ENCODE data around the gene TANK. TPM values are rescaled to one million over a fixed set of nuclear protein-coding genes. Genes with fewer than 3 reads are reported as not detected.

The TANK gene
- total and polyA plus RNA-seq, 2 of the 8 experiments (the other 6 are each of a cell fraction or from before 2014, with no cell fraction given) = 7.0 to 26.1 TPM

DNA sequence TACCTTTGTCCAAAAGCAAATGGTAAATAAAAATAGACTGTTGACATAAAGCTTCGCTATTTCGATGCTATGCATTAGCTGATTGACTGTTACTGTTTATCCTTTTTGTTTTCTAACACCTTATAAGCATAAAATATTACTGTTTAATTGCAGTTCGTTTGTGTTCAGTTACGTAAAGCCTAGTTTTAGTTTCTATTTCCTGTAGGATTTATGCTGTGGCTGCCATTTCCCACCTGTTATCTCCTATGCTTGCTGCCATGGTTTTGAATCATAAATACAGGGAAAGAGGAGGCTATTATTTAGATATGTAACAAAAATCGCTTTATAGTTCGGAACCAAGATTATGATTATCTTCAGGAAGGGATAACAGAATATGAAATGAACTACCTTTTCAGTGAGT, 3.9 kb downstream of the TANK start:
- Histone ChIP-seq H2BK12ac (ENCODE audit: low read depth, low read length) (no peak overlapping the region), H3K4me3 (ENCODE audit: extremely low read depth in 1 of 4, insufficient read depth in 2 of 4, low read depth in 3 of 4, low read length in 4 of 4) (no peak overlapping the region), H3K4me2 (ENCODE audit: insufficient read depth in 1 of 2, low read depth in 2 of 2, low read length in 2 of 2) (no peak overlapping the region), H2BK120ac (replicated peaks; ENCODE audit: low read depth, low read length) (no peak overlapping the region), H4K5ac (ENCODE audit: insufficient read length, low read depth, low read length) (no peak overlapping the region), H3K56ac (replicated peaks; ENCODE audit: insufficient read length, low read depth, low read length) (no peak overlapping the region), H2AFZ (ENCODE audit: low read length) (no peak overlapping the region), H4K20me1 (replicated peaks in 1 of 2; ENCODE audit: control insufficient read depth in 1 of 2, insufficient read depth in 2 of 2, low read length in 2 of 2) (no peaks in the 10 kb centered on the region), H3K23ac (ENCODE audit: insufficient read length) (no peak overlapping the region), H3K36me3 (ENCODE audit: control insufficient read depth in 2 of 4, insufficient read depth in 4 of 4, low read length in 3 of 4) (peaks cover 0 to 3% (median 1%) of the 10 kb centered on the region in 4 experiments; a peak in 5 of 8 replicates), H3K27me3 (replicated peaks in 1 of 4; ENCODE audit: control insufficient read depth in 3 of 4, extremely low read depth in 1 of 4, insufficient read depth in 3 of 4, low read length in 3 of 4) (no peaks in the 10 kb centered on the region), H2BK20ac (ENCODE audit: low read length) (no peak overlapping the region), H2AK5ac (ENCODE audit: low read depth, low read length) (no peak overlapping the region), H3K4me1 (replicated peaks in 1 of 4; ENCODE audit: control insufficient read depth in 3 of 4, insufficient read depth in 4 of 4, low read length in 3 of 4) (no peaks in the 10 kb centered on the region; a peak in 1 of 7 replicates), H4K8ac (ENCODE audit: extremely low read depth, insufficient read depth, low read length) (no peak overlapping the region), H4K91ac (replicated peaks; ENCODE audit: insufficient read length, low read length) (no peak overlapping the region), H3K23me2 (ENCODE audit: low read depth, low read length) (peaks cover 7% of the 10 kb centered on the region; the same call in 1 of the 2 replicates), H2BK5ac (ENCODE audit: low read depth, low read length) (no peak overlapping the region), H3K14ac (ENCODE audit: insufficient read length) (no peak overlapping the region), H3K18ac (ENCODE audit: extremely low read depth, low read length) (no peak overlapping the region), H3K27ac (ENCODE audit: low read depth, low read length) (no peak overlapping the region), H2BK15ac (ENCODE audit: low read length) (no peak overlapping the region), H3K79me2 (ENCODE audit: control insufficient read depth in 1 of 2, insufficient read depth in 2 of 2, low read length in 2 of 2) (peaks cover 0 to 23% of the 10 kb centered on the region in 2 experiments; a peak in 2 of 4 replicates), H3K79me1 (ENCODE audit: low read depth, low read length) (no peaks in the 10 kb centered on the region; the same call in 1 of the 2 replicates), H3K4ac (replicated peaks; ENCODE audit: insufficient read length, low read depth, low read length) (no peak overlapping the region), H3K9ac (replicated peaks in 1 of 4; ENCODE audit: extremely low read depth in 1 of 4, low read depth in 3 of 4, low read length in 3 of 4) (no peak overlapping the region), H3K9me3 (ENCODE audit: insufficient read depth in 2 of 2, low read depth in 1 of 2, low read length in 1 of 2) (no peaks in the 10 kb centered on the region)
- DNase-seq (ENCODE audit: low read depth in 1 of 2, low spot score in 2 of 2) (no peak), FAIRE-seq (no peak)
- TF ChIP-seq NANOG (IDR thresholded peaks at IDR 0.05; ENCODE audit: insufficient read depth, low read depth, low read length, poor library complexity, severe bottlenecking) (no peak), HDAC6 (IDR thresholded peaks at IDR 0.05; ENCODE audit: low read depth, low read length) (no peak), KDM5A (IDR thresholded peaks at IDR 0.05; ENCODE audit: low read length) (no peak), HDAC2 (IDR thresholded peaks at IDR 0.05; ENCODE audit: borderline replicate concordance in 1 of 2, low read depth in 2 of 2, low read length in 2 of 2) (no peak), POLR2A (IDR thresholded peaks at IDR 0.05; ENCODE audit: control extremely low read depth in 1 of 2, low read depth in 2 of 2, low read length in 2 of 2) (no peak), BACH1 (IDR thresholded peaks at IDR 0.05; ENCODE audit: low read length) (no peak), CTBP2 (IDR thresholded peaks at IDR 0.05; ENCODE audit: borderline replicate concordance, insufficient read depth, insufficient read length, low read length) (no peak)
- TF ChIP-seq, protein P1, sequence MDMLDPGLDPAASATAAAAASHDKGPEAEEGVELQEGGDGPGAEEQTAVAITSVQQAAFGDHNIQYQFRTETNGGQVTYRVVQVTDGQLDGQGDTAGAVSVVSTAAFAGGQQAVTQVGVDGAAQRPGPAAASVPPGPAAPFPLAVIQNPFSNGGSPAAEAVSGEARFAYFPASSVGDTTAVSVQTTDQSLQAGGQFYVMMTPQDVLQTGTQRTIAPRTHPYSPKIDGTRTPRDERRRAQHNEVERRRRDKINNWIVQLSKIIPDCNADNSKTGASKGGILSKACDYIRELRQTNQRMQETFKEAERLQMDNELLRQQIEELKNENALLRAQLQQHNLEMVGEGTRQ (IDR thresholded peaks at IDR 0.05; ENCODE audit: low read length) = no peak
- ChIA-PET CTCF (ENCODE audit: partially characterized antibody) (no interaction called here), POLR2A (ENCODE audit: partially characterized antibody) (no interaction called here)
- WGBS, 2 experiments (ENCODE audit: extremely low coverage in 1 of 2, insufficient coverage in 1 of 2, insufficient read length in 1 of 2, insufficient replicate concordance in 2 of 2, low coverage in 1 of 2, low lambda C conversion rate in 2 of 2, missing lambda C conversion rate in 1 of 2) = 88% methylated on average over 6 of the region's 6 CpGs; no CpG with 5 or more reads in 1 of the 2 experiments

All from H1 (cell line).